Measurements from ENCODE around the gene DLL1.

The DLL1 gene

GRCh38 chr6:170281331-170282292, 9.3 kb downstream of the DLL1 start:
- DNase-seq (ENCODE audit: low read depth): no peak

GRCh38 chr6:170280689-170281045, 10.2 kb downstream of the DLL1 start:
- no peak for DNase-seq (ENCODE audit: low read depth)

- DNase-seq (ENCODE audit: low read depth): no peak
Observed at GRCh38 chr6:170279977-170280688, 10.7 kb downstream of the DLL1 start.

GRCh38 chr6:170279426-170279825, 11.5 kb downstream of the DLL1 start:
- DNase-seq (ENCODE audit: low read depth): no peak

- DNase-seq (ENCODE audit: low read depth): no peak
Observed at GRCh38 chr6:170278743-170279094, 12.2 kb downstream of the DLL1 start.

GRCh38 chr6:170277893-170278742, 12.8 kb downstream of the DLL1 start:
- no peak for DNase-seq (ENCODE audit: low read depth)

GRCh38 chr6:170276369-170277057, 14.4 kb downstream of the DLL1 start:
- DNase-seq (ENCODE audit: low read depth): no peak

GRCh38 chr6:170274713-170275560, 15.9 kb downstream of the DLL1 start:
- no peak for DNase-seq (ENCODE audit: low read depth)

GRCh38 chr6:170273681-170274080, 17.2 kb downstream of the DLL1 start:
- no peak for DNase-seq (ENCODE audit: low read depth)

- DNase-seq (ENCODE audit: low read depth): no peak
Observed at GRCh38 chr6:170273191-170273590, 17.7 kb downstream of the DLL1 start.

- no peak for DNase-seq (ENCODE audit: low read depth)
Observed at GRCh38 chr6:170272341-170273065, 18.4 kb downstream of the DLL1 start.

- no peak for DNase-seq (ENCODE audit: low read depth)
Observed at GRCh38 chr6:170271771-170272314, 19.0 kb downstream of the DLL1 start.

- DNase-seq (ENCODE audit: low read depth): no peak
Observed at GRCh38 chr6:170270984-170271593, 19.8 kb downstream of the DLL1 start.

GRCh38 chr6:170269846-170270541, 20.9 kb downstream of the DLL1 start:
- no peak for DNase-seq (ENCODE audit: low read depth)

GRCh38 chr6:170269151-170269845, 21.6 kb downstream of the DLL1 start:
- no peak for DNase-seq (ENCODE audit: low read depth)

GRCh38 chr6:170268216-170269129, 22.4 kb downstream of the DLL1 start:
- DNase-seq (ENCODE audit: low read depth): no peak

- DNase-seq (ENCODE audit: low read depth): no peak
Observed at GRCh38 chr6:170267688-170268087, 23.2 kb downstream of the DLL1 start.
